Fibroblast of peridontal ligament (primary cell): ENCODE results near the gene CD55.
A peak's percentile ranks its signal among the peaks of the same experiment; 100 is the strongest.

ENCODE experiments used
- DNase-seq: peaks from one replicate; pipeline ENCODE4 v3.0.0-alpha.2; 2010; ENCODE audit errors: extremely low read depth

The CD55 gene

GRCh38 chr1:207329469-207329868 is 8.0 kb downstream of the CD55 start:
- DNase-seq, result no peak

GRCh38 chr1:207330011-207330710 is 8.7 kb downstream of the CD55 start:
- no peak for DNase-seq

GRCh38 chr1:207331354-207332313 is 10.2 kb downstream of the CD55 start:
- DNase-seq, result no peak

GRCh38 chr1:207333009-207333600 is 11.6 kb downstream of the CD55 start:
- DNase-seq, result no peak

- DNase-seq, result no peak
These were observed 12.1 kb downstream of the CD55 start for GRCh38 chr1:207333620-207334019.

GRCh38 chr1:207334337-207334736 is 12.9 kb downstream of the CD55 start:
- no peak for DNase-seq

- DNase-seq, result no peak
These were observed 13.7 kb downstream of the CD55 start for GRCh38 chr1:207335138-207335537.

- no peak for DNase-seq
These were observed 14.4 kb downstream of the CD55 start for GRCh38 chr1:207335695-207336363.

- no peak for DNase-seq
These were observed 15.3 kb downstream of the CD55 start for GRCh38 chr1:207336559-207337467.

GRCh38 chr1:207342332-207342731 is 20.9 kb downstream of the CD55 start:
- DNase-seq, result peak; percentile 26

- no peak for DNase-seq
These were observed 22.2 kb downstream of the CD55 start for GRCh38 chr1:207343675-207344074.

GRCh38 chr1:207344221-207344620 is 22.7 kb downstream of the CD55 start:
- peak; percentile 25 for DNase-seq

GRCh38 chr1:207345644-207346477 is 24.4 kb downstream of the CD55 start:
- DNase-seq, result no peak

- DNase-seq, result no peak
These were observed 25.0 kb downstream of the CD55 start for GRCh38 chr1:207346513-207346912.

- no peak for DNase-seq
These were observed 28.5 kb downstream of the CD55 start for GRCh38 chr1:207349979-207350378.

GRCh38 chr1:207352554-207352953 is 31.1 kb downstream of the CD55 start:
- no peak for DNase-seq

GRCh38 chr1:207355060-207355459 is 33.6 kb downstream of the CD55 start:
- no peak for DNase-seq

- DNase-seq, result no peak
These were observed 34.2 kb downstream of the CD55 start for GRCh38 chr1:207355513-207356295.

GRCh38 chr1:207361029-207361428 is 39.6 kb downstream of the CD55 start:
- no peak for DNase-seq
